Left renal cortex interstitium (tissue), 4 donors: ENCODE data around the gene DHRS3. TPM values are rescaled to one million over a fixed set of nuclear protein-coding genes. Genes with fewer than 3 reads are reported as not detected.

Experiments
- DNase-seq, 4 donors: peaks; one replicate each; pipeline ENCODE4 v3.0.0-alpha.2; 2013; ENCODE audit warnings: low read depth in 4 of 4, low spot score in 2 of 4, missing footprints in 1 of 4
- polyA plus RNA-seq, 4 donors: library from polyadenylated mRNA; unstranded; fragments of 120-200 nt; gene quantifications; one replicate each; pipeline ENCODE4 v1.2.1, GENCODE V29; 2013; ENCODE audit not compliant: insufficient read length in 4 of 4

The DHRS3 gene
- polyA plus RNA-seq, 4 donors, result 74.3 to 101 (median 86.1) TPM

DNA sequence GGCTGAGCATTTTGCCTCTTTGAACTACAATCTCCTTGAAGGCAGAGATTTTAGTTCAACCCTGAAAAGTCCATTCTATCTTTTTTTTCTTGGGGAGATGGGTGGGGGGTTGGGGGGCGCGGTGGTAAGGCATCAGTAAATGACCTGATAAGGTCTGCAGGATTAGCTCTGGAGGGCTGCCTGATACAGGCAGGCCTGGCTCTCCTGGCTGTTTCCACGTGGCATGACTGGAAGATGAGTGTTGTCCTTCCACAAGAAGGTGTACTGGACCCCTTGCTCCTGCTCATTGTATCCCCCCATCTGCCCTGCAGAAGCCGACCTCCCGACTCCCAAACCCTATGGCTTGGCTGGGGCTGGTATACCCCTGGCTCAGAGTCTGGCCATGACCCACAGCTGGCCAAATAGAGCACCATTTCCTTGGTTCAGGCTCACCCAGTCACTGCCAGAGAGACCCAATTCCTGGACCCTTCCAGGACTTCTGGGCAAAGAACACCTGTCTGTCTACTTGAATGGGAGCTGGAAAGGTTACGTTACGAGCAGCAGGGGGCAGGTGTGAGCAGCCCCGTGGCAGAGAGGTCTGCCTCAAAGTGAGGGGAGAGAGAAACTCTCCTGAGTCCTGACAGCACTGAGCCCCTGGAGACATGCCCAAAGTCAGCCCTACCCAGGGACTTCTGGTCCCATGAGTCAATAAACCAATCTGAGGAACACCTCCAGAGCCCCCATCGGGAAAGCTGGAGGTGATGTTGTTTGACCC, 17.0 kb downstream of the DHRS3 start:
- no peak for DNase-seq

DNA sequence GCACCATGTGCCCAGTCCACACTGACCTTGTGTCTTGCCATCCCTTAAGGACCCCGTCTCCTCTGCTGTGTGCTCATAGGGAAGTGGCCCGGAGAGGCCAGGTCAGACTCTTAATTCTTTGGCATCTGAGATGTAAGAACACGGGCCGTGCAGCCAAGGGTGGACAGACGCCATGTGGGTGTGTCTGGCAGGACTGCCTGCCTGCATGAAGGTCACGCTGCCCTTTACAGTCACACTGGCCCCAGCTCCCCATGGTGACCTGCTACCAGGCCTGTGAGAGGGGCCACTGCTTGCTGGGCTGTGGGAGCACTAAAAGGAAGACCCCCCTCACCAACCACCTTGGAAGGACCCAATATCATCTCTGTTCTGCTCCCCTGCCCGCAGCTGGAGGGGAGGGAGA, 17.7 kb downstream of the DHRS3 start:
- no peak for DNase-seq

DNA sequence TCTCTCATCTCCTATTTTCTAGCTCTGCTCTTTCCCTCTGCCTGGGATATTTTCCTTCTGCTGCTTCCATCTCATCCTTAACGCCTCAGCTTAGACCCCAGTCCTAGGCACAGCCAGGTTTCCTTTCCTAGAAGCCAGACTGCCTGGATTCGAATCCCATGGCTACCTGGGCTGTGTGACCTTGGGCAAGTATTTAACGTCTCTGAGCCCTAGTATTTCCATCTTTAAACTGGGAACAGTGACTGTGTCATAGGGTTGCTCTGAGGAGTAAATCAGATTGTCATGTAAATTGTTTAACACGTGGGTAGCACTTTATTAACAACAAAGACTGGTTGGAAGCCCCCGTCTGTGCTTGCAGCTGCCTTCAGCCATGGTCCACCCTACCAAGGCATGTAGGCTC, 18.4 kb downstream of the DHRS3 start:
- DNase-seq, result no peak

DNA sequence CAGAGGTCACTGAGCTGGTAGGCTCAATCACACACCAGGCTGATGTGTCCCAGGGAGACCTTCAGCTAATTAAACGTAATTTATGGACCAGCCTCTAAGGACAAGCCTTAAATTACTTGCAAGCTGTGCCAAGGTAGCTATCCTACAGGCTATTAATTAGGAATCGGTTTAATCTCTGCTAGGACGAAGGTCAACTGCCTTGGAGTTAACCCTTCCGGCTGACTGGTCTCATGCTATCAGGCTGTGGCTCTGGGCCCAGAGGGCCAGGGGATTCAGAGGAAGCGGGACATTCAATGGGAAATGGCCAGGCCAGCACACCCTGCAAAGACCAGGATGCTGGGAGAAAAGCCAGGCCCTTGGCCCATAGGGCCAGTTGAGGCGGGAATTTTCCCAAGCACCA, 19.0 kb downstream of the DHRS3 start:
- DNase-seq, result no peak

DNA sequence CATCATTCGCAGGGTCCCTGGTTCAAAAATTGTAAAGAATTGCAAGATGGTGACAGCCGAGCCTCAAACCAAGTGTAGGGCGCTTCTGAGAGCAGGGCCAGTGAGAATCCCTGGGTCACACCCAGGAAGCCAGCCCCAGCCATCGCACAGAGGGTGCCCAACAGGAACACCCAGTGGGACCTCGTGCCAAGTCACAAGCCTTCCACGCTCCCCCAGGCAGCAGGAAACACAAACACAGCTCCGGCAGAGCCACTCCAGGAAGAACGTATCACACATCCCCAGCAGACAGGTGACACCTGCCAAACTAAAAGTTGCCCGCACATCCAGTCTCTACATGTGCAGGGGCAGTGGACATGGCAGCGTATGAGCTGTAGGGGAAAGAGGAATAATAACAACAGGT, 20.2 kb downstream of the DHRS3 start:
- no peak for DNase-seq

DNA sequence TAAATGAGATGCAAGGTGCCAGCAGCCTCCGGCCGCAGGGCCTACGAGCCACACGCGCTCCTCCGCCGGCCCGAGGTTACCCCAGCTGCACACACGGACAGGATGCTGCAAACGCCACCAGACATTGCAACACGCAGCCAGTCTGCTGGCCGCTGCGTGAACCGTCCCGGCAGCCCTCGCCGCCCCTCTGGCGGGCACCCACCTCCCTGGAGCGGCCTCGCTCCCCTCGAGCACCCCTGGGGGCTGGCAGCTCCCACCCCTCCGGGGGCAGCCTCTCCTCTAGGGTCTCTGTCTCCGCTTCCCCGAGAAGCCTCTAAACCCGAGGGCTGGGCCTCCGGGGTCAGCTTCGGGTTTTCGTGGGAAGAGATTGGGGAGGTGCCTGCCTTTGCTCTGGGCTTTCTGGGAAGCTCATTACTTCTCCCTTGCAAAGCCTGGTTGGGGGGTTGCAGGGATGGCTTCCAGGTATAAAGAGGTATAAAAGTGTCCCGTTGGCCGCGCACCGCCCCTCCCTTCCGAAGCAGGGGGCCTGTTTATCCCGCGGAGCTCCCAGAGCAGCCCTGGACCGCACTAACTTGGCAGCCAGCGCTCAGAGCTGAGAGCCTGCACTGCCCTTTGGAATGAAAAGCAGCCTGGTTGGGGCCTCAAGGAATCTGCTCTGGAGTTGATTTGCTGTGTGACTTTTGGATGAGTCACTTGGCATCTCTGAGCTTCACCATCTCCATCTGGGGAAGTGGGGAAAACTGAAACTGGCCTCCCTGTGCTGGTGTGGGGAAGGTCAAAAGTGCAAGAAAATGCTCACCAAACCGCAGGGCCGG, 21.8 kb downstream of the DHRS3 start:
- DNase-seq, result peak in 1 of 4 donors; percentile 52

DNA sequence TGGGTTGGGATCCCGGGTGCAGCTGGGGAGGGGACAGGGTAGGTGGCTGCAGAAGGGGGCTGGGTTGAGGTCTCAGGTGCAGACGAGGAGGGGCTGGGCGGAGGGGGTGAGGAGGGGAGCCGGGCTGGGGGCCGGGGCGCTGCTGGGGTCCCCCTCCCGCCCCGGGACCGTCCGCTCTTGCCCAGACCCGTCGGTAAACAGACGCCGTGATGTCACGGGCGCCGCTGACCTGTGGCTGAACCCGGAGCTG, 22.3 kb downstream of the DHRS3 start:
- no peak for DNase-seq

DNA sequence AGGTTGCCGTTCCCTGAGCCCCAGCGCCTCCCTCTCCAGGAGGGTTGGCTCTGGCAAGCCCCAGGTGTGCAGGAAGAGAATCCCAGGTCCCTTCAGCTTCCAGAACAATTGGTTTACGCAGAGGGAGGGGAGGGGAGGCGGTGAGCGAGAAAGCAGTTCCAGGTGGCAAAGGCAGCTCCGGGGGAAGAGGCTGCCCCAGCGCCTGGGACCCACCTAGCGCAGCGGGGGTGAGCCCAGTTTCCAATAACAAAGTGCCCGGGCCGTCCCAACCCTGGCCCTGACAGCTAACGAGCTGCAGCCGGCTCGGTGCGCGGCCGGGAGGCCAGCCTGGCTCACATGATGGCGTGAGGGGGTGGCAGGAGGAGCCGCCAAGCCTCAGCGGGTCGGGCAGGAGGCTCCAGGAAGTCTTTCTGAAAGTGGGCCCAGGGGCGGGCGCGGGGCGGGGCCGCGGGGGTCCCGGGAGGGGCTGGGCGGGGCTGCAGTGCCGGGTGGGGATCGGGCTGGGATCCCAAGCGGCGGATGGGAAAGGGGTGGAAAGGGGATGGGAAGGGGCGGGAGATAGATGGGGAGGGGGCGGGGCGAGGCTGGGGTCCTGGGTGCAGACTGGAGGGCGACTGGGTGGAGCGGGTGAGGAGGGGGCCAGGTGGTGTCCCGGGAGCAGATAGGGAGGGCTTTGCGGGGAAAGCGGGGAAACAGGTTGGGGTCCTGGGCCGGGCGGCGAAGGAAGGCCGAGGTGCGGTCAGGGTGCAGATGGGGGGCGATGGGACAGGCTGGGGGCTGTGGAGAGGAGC, 22.8 kb downstream of the DHRS3 start:
- peak in 2 of 4 donors; percentile 54 to 70 for DNase-seq

DNA sequence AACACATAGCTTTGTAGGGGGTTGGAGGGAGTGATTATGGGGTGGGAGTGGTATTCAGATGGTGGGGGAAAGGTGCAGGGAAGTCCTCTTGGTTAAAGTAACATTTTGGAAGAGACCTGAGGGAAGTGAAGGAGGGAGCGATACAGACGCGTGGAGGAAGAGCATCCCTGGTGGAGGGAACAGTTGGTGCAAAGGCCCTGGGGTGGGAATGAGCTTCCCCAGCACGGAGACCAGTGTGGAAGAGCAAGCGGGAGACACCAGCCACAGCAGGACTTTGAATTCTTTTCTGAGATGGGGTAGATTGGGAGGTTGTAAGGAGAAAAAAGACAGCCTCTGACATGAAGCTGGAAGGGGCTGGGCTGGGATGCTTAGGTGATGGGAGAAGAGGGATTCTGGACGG, 23.5 kb downstream of the DHRS3 start:
- no peak for DNase-seq

DNA sequence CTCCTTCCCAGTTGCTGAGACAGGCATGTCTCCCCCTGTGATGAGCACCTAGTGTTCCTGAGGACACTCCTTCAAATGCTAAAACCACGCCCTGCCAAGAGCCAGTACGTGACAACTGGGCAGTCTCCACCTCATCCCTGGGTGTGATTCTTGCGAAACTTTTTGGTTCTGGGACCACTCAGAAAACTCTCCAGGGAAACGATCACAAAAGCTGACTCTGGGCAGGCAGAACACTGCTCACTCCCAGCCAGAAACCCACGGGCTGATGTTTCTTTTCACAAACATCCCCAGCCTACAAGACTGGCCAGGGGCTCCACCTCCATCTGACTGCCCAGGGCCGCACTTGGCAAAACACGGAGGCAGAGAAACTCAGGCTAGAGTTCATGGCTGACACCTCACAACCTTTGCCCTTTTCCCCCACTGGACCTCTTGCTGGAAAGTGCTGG, 24.4 kb downstream of the DHRS3 start:
- DNase-seq, result no peak

DNA sequence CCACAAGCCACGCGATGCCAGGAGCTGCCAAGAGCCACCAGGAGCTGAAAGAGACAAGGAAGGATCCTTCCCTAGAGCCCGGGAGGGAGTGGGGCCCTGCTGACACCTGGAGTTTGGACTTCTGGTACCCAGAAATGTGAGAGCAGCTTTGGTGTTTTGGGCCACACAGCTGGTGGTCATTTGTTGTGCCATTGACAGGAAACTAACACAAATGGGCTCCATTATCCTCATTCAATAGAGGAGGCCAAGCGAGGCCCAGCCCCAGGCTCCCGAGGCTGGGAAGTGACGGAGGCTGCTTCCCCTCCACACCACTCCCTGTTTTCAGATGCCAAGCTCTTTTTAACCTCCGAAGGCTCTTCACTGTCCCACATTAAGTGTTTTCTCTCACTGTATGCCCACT, 25.5 kb downstream of the DHRS3 start:
- DNase-seq, result no peak

DNA sequence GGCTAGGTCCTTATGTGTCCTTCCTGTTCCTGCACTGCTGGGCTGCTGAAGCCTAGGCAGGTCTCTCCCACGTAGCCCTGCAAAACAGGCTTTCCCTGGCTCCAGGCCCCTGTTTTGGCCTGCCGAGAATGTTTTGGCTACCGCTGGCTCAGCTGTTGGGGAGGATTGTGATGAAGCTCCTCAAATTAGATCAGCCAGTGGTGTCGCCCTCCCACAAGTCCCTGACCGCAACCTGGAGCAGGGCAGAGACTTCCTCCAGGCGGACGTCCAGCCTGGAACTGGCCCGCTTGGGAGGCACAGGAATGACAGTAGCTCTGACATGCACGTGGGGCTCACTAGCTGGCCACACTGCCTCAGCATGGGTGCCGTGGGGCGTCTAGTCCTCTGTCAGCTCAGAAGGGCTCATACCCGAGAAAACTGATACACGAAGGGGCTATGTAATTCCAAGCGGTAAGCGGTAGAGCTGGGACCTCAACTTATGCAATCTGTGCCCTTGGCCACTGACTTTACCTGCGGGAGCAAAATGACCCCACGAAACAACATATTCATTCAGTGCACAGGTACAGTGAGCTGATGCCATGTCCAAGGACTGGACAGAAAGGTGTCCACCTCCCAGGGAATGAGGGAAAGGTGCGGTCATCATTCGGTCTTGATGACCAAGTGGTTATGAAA, 26.6 kb downstream of the DHRS3 start:
- DNase-seq, result no peak

DNA sequence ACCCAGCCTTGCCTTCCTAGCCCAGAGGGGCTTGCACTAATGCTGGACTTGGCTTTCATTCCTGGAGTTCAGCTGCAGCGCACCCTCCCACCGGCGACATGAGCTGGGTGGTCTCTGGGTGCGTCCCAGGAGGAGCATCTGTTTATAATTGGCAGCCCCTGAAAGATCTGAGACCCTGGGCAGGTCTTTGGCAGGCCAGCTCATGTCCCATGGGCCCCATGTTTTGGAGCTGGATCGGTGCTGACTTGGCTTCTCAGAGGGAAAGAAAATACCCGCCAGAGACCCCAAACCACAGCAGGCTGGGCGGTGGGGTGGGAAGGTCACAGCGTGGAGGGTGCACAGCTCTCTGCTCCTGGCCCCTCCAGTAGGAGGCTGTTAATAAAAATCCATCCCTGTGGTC, 29.3 kb downstream of the DHRS3 start:
- no peak for DNase-seq

DNA sequence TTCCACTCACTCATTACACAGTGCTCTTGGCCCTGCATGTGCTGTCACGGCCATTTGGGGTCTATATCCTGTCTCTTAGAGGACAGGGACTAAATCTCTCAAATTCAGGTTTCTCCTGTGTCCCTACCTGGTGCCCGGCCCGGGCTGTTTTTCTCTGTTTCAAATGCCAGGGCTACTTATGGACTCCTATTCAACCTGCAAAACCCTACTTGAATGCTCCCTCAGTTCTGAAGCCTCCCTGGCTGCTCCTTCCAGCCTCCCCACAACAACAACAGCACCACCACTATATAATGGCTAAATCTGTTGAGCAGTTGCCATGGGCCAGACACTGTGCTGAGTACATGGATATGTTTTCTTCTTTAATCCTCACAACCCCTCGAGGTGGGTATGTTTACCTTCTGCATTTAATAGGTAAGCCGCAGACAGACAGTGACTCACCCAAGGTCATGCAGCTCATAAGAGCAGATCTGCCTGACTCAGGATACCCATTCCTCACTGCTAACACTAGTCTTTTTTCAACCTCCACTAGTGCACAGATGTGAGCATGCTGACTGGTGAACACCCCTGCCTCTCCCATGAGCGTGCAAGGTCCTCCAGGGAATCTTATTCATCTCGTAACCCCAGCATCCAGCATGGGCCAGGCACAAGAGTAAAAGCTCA, 29.9 kb downstream of the DHRS3 start:
- DNase-seq, result no peak

DNA sequence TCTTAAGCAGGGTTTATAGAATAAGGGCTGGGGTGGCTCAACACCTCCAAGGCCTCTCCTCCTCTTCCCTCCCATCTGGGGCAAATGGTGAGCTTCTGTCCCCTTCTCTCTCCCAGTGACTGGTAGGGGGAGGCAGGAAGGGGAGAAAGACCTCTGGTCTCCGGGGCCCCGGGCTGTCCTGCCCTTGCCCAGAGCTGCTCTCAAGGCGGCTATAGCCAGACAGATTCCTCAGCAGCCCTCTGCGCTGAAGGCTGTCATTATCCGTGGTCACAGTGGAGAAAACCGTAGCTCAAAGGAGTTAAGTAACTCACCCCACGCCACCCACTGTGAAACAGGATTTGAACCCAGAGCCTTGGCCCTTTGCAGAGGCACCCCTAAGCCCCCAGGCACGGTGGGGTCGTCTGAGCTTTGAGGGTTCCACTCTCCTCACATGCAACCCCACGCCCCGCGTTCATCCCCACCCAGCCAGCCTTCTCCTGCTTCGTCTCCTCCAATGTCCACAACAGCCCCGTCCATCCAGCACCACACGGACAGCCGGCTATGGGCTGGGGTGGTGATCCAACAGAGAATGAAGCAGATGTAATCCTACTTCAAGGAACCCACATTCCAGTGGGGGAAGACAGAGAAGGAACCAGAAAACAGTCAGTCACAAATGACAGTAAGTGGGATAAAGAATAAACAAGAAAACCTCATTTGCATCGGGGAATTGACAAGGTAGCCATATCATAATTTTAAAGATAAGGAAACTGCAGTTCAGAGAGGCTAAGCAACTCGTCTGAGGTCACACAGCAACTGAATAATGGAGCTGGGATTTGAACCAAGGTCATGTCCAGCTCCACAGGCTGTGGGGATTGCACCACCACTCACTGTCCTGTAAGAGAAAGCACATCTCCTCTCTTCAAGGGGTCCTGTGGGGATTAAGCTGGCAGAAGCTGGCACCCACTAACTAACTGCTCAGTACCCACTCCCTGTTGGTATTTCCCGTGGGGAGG, 31.8 kb downstream of the DHRS3 start:
- DNase-seq, result no peak

DNA sequence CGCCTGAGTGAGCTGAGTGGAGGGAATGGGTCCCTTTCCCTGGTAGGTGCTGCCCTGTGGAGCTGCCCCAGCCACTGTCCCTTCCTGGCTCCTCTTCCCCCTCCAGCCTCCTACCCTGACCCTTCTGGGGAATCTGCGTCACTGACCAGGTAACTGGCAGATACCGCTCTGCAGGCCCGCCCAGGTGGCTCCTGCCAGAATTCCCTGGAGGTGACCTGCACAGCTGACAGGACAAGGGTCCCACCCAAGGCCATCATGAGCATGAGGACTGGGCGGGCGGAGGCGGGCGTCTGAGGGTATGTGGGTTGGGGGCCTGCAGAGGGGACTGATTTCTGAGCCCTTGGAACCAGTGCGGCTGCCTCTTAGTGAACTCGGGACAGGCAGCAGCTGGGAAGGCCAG, 32.5 kb downstream of the DHRS3 start:
- DNase-seq, result no peak

DNA sequence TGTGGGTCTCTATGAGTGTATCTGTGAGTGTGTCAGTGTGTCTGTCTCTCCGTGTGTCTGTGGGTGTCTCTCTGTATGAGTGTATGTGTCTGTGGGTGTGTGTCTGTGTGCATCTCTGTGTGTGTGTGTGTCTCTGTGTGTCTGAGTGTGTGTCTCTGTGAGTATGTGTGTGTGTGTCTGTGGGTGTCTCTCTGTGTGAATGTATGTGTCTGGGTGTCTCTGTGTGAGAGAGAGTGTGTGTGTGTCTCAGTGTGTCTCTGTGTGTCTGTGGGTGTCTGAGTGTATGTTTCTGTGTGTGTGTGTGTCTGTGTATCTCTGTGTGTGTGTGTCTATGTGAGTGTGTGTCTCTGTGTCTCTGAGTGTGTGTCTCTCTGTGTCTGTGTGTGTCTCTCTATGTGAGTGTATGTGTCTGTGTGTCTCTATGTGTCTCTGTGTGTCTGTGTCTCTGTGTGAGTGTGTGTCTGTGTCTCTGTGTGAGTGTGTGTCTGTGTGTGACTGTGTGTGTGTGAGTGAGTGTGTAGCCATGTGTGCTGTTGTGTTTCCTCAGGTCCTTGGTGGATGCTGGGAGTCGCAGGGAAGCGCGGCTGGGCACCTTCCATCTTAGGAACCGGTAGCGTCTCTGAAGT, 33.0 kb downstream of the DHRS3 start:
- no peak for DNase-seq

DNA sequence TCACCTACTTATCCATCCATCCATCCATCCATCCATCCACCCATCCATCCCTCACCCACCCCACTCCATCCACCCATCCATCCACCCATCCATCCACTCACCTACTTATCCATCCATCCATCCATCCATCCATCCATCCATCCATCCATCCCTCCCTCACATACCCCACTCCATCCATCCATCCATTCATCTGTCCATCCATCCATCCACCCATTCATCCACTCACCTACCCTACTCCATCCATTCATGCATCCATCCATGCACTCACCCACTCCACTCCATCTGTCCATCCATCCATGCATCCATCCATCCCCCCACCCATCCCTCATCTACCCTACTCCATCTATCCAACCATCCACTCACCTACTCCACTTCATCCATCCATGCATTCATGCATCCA, 34.5 kb downstream of the DHRS3 start:
- DNase-seq, result no peak

DNA sequence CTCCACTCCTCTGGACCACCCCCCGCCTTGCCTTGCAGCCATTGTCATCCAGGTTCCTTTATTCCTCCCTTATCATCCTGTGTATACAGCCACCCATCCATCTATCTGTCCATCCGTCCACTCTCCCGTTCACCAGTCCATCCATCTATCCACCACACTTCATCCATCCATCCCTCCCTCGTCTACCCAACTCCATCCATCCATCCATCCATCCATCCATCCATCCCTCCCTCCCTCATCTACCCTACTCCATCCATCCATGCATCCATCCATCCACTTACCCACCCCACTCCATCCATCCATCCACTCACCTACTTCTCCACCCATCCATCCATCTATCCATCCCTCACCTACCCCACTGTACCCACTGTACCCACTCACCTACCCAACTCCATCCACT, 35.4 kb downstream of the DHRS3 start:
- no peak for DNase-seq
